HG03064 (cell line): ENCODE data around the gene MAGI2.

Experiments used
- ATAC-seq: cut with Tn5 transposase; IDR thresholded peaks from one replicate; pipeline ENCODE4 v1.9.1; 2021; ENCODE audit warnings: low read depth; ENCODE audit not compliant: unreplicated experiment

Gene MAGI2

GRCh38 chr7:78099715-78100394 is 1353.6 kb downstream of the MAGI2 start:
- no peak for ATAC-seq

GRCh38 chr7:78095549-78095948 is 1357.9 kb downstream of the MAGI2 start:
- ATAC-seq = no peak

DNA sequence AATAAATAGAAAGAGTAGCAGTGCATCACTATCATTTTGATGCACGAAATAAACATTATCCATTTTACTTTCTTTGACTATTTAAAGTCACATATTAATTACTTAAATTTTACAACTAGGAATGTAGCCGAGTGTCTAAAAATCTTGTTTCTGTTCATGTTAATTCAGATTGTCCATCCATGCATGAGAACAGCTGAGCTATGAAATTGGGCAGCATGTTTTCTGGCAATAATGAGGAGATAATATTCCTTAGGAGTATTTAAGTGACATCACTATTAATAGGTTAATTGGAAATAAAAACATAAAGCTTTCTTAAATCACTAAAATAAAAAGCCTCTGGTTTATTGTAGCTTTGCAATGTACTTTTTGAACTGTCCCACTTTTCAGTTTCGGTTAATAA is 1361.1 kb downstream of the MAGI2 start:
- no peak for ATAC-seq

DNA sequence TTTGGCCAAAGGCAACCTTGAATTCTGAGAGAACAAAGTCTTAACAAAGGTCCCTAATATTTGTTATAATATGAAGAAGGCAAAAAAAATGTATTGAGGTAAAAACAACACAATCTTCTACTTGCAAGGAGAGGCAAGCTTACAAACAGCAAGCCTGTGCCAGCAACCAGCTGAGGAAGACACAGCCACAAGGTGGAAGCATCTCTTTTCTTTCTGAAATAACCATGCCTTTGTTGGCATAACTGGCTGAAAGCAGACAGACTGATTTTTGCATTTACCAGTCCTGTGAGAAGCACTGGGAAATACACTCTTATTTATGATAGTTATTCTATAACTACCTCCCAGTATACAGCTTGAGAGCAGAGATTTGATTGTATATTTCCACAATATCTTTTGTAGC is 1362.9 kb downstream of the MAGI2 start:
- no peak for ATAC-seq

DNA sequence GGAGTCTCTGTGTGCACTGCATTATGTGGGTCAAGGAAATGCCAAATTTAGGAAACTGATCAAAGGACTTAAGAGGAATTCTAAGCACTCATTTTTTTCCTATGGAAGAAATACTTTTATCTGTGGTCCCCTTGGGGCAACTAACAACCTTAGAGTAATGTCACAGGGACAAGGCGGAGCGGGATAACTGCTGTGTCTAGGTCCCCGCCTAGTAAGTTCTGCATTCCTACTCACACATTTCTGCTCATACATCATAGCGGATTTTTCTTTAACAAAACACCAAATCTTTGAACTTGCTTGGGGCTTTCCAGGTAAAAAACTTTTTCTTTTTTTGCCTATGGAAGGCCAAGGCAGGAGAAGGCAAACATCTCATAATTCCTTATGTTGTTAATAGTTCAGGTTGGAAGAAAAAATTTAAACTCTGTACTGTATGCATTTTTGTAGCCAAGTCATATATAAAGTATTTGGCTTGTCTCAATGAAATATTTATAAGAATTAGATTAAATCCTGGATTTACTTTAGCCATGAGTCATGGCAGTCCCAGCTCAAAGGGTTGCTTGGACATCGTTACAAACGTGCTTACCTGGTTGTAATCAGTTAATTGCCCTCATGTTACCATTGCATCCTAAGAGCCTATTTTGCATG is 1369.9 kb downstream of the MAGI2 start:
- no peak for ATAC-seq

GRCh38 chr7:78082556-78082955 is 1370.9 kb downstream of the MAGI2 start:
- ATAC-seq = no peak

DNA sequence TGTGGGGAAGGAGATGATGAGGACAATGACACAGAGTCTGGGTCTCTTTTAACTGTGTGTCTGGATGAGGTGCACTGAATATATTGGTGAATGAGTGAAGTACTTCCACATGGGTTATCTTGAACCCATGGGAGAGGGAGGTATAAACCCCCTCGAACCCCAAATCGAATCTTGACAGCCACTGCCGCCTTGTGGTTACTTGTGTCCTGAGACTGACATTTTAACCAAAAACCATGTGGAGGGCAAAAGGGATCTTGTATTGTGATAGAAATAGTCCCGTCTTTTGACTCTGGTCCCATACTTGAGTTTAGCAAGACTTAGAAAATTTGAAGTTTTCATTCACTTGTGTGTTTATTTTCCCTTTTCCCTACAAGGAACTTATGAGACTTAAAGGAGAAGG is 1371.6 kb downstream of the MAGI2 start:
- no peak for ATAC-seq

GRCh38 chr7:78081344-78081743 is 1372.1 kb downstream of the MAGI2 start:
- ATAC-seq = no peak

DNA sequence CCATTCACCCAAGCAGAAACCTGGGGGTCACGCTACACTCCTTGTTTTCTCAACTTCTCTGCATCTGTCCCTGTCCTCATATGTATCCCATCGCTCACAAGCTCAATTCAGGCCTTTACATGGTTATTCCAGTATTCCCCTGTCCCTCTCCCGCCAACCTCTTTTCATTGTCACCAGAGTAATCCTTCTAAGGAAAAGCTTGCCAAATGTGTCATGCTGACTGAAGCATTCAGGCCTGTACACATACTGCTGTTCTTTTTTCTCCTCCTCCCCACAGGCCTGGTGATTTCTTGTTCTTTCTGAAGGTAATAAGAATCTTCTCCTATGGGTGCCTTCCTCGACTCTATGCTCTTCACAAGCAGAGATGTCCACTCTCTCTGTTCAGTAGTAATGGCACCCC is 1372.7 kb downstream of the MAGI2 start:
- ATAC-seq = no peak

DNA sequence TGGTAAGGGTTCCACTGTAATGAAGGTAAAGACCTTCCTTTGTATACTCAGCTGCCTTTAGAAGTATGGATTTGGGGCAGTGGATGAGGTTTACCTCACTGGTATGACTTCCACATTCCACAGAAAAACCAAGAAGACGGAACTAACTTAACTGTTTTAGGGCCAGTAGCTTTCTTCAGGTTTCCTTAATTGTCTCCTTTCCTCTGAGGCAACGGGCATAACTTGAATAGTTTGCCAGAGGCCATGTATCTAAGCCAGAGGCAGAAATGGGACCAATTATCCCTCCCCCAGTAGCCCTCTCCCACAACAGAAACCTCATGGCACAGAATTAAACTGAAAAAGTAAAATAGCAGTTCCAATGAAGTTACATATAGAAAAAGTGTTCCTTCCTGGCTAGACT is 1373.2 kb downstream of the MAGI2 start:
- no peak for ATAC-seq

GRCh38 chr7:78074713-78075112 is 1378.8 kb downstream of the MAGI2 start:
- ATAC-seq = no peak

- ATAC-seq = no peak
Measured at GRCh38 chr7:78073609-78074382, 1379.7 kb downstream of the MAGI2 start.

DNA sequence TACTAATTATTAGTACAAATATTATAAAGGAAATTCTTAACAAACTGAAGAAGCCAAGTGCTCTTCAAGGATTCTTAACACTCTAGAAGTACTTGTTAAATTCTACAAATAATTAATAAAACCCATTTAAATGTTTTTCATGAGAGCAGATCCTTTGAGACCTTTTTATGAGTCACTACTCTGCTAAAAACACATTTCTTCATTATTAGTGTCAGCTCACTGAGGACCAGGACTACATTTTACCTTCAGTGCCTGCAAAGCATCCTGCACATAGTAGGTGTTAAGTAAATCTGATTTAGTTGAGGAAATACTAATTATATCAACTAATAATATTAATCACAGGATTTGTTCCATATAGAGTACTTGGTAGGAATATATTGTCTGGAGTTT is 1381.3 kb downstream of the MAGI2 start:
- no peak for ATAC-seq

- no peak for ATAC-seq
Measured at GRCh38 chr7:78071491-78072200, 1381.8 kb downstream of the MAGI2 start.

- no peak for ATAC-seq
Measured at GRCh38 chr7:78066599-78066998, 1386.9 kb downstream of the MAGI2 start.

DNA sequence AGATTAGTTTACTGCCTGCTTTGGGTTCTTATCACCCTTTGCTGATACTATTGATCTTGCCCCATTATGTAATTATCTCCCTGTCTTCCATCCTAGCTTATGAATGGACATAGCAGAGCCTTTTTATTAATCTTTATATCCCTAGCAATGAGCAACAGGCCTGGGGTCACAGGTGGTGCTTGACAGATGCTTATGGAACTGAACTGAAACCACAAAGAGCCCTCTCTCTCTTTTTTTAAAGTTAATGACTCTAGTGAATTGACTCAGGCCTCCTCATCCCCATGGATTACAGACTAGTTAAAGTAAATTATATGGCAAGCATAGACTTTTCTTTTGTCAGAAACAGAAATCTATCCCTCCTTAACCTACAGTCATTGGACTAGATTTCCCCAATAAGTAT is 1389.7 kb downstream of the MAGI2 start:
- no peak for ATAC-seq

DNA sequence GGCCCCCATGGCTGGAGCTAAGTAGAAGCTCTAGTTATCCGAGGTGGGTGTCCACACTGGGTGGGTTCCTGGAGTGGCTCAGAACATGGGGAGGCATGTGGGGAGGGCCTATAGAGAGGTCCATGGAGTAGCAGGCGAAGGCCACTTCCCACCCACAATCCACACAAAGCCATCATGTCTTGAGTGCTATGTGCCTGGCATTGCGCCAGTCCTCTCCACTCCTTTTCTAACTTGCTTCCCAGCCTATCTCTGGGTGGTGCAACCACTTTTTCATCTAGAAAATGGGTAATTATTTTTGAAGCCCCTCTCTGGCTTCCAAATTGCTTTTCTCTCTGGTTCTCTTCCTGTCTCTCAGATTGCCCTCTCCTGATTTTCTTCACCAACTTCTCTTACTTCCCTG is 1391.3 kb downstream of the MAGI2 start:
- ATAC-seq = no peak

DNA sequence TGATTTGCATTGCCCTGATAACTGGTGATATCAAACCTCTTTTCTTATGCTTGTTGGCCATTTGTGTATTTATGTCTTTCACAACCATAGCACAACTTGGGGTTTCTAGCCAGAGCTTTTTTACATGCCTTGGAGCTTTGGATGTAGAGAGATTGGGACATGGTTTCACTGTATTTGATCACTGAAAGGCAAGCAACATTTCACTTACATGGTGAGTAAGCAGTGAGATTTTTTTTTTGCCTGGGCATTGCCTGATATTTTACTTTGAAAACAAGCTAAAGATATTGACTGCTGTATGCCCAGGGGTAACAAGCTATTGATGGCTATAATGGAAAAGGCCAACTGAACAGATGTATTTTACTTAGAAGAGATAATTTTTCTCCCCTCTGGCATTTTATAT is 1395.9 kb downstream of the MAGI2 start:
- ATAC-seq = no peak

- no peak for ATAC-seq
Measured at GRCh38 chr7:78055599-78055998, 1397.9 kb downstream of the MAGI2 start.

DNA sequence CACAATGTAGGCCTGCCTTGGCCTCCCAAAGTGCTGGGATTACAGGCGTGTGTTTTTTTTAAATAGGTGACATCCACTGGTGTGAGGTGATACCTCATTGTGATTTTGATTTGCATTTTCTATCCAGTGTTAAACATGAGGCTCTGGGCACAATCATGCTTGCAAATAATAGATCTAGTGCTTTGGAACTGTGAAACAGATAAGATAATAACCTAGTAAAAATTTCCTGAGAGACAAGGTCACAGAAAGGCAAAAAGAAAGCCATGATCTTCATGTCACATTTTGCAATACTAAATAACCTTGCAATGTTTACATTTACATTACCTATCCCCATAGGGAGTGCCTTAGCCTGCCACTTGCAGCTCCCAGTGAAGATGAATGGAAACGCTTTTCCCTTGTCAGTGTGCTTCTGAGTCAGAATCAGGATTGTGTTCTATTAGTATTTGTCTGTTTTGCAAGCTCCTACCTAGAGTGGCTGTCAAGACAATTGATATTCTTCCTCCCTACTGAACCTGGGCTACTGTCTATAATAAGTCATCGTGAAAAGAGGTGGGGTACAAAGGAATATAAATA is 1398.4 kb downstream of the MAGI2 start:
- ATAC-seq = no peak

GRCh38 chr7:78052112-78052511 is 1401.4 kb downstream of the MAGI2 start:
- ATAC-seq = no peak
